NOMO-1 (cell line): Measurements from ENCODE around the gene DCTN2.

Experiments used
- DNase-seq, 2 experiments: peaks; one replicate each; lab custom pipeline; 2025; ENCODE audit not compliant: unreplicated experiment in 2 of 2; lab: John Stamatoyannopoulos, UW

The DCTN2 gene

DNA sequence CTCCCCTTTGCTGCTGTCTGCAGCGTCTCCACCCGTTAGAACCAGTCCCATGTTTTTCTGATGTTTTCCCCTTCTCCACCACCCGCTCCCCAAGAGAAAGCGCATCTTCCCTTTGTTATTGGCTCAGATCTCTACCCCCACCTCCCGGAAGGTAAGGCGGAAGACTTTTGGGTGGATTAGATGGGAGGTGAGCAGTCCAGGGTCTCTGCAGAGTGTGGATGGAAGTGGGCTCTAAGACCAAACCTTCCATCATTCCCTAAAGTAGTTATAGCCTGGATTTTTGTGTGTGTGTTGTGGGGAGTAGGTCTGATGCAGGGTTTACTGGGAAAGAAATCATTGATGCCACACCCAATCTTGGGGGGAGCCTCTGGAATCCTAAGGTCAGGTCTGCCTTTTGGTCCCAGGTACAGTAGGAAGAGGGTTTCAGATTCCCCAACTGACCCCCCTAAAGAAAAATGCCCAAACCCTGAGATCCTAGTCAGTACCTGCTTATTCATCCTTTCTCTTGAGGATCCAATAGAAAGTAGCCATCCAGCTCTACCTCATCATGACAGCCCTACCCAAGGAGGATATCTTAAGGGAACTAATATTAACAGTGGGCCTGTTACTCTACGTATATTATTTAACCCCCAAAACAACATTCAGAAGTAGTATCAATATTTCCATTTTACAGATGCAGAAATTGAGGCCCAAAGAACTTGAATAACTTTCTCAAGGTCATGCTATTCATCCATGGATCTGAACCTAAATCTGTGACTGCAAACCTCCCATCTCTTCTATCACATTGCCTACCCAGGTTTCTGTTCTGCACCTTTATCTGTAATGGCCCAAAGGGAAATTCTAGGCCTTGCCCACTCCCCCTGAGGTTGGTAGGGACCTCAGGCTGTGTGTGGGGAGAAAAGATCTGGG is 3.9 kb upstream of the DCTN2 start:
- no peak for DNase-seq

DNA sequence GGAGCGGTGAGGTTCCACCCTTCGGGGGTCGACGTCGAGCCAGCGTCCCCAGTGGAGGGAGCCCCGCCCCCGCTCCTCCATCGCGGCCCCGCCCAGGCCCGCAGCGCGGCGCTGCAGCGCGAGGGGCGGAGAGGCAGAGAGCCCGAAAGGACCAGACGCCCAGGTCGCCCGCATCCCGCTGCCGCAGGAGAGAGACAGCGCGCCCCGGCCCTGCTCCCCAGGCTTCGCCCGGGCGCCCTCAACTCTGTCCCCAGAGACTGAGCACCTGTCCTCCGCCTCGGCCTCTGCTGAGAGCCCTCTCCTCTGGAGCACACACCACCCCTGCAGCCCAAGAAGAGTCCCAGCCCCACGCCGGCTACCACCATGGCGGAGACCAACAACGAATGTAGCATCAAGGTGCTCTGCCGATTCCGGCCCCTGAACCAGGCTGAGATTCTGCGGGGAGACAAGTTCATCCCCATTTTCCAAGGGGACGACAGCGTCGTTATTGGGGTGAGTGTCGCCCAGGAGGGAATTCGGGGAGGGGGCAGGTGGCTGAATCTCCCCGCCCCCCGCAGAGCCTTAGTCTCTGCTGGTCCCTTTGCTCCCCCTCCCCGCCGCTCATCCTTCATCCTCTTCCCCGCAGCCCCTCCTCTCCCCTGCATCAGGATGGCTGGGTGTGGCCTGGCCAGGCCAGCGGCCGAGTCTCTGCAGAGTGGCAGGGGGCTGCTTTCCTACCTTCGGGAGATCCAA is 3.1 kb upstream of the DCTN2 start, which contains the start of gene KIF5A:
KIF5A (plus strand) TSS at position 136 of the 732 bp plus-strand sequence; CDS start at position 364, 228 bp downstream.
- no peak for DNase-seq

DNA sequence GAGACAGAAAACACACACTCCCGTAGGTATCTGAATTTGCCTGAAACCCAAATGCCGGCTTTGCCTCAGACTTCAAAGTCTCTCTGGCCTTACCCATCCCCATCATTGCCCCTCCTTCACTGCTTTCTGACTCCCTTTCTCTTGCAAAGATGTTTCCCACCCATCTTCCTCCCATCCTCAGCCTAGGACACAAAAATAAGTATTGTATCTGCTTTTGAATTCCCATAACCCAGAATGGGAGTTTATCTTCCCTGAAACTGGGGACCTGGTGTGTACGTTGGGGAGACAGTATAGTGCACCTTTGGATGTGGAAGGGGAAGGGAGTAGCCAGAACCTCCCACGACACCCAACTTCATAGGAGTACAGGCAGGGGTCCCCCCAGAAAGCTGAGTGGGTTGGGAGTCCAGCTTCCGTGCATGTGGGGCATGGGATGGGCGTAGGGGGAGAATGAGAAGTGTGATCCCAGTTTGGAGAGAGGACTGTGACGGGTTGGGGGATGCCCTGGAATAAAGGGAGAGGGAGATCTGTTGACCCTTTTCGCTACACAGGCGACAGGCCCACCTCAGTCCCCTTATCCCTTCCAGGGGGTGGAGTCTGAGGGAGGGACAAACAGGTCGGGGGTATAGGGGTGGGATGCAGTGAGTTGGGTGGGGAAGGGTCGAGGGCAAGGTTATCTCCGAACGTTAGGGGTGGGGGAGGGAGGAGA is 2.4 kb upstream of the DCTN2 start:
- no peak for DNase-seq

DNA sequence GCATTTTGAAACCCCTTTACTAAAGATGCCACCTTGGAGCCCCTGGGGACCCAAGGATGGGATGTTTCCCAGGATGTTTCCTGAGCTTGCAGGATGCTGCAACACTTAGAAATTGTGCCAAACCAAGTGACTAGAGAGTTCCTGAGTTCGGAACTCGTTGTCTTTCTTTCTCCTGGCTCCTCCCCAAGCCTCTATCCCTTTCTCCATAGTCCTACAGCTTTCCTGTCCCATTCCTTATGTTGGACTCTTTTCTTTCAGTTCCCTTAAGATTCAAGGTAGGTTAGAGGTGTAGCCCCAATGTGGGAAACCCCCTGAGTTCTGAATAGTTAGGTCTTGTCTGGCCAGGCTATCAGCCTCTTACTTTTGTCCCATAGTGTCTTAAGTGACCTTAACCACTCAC is 1.5 kb upstream of the DCTN2 start:
- no peak for DNase-seq

DNA sequence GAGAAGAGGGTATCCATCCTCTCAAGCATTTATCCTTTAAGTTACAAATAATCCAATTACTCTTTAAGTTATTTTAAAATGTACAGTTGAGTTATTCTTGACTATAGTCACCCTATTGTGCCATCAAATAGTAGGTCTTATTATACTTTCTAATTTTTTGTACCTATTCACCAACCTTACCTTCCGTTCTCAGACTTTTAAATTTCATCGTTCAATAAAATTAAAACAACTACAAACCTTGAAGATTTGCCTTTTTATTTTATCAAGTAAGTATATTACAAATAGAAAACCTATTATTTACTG is 972 bp upstream of the DCTN2 start:
- DNase-seq, result no peak

DNA sequence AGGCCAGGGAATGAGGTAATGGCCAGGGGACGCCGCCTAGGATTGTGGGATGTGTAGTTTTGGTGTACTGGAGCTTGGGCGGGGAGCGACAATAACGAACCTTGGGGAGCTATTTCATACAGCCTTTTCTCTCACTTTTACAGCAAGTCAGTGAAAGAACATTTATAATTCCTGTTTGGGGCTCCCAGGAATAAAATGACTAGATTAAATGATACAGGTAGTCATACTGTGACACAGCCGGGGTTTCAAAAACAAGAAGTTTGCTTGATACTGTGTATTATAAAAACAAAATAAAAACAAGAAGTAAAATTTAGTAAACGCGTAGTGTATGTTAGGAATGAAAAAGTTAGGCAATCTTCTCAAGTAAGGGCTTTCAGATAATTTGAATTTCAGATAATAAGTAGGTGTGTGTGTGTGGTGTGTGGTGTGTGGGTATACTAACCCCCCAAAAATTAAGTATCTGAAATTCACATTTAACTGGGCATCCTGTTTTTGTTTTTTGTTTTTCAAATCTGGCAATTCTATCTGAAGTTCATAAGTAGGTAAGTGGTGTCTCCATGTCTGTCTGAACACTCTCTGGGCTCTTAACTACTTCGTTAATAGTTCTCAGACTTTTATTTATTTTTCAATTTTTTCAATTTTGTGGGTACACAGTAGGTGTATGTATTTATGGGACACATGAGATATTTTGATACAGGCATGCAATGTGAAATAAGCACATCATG is 458 bp upstream of the DCTN2 start:
- peak in 1 of 2 experiments; percentile 98 for DNase-seq

DNA sequence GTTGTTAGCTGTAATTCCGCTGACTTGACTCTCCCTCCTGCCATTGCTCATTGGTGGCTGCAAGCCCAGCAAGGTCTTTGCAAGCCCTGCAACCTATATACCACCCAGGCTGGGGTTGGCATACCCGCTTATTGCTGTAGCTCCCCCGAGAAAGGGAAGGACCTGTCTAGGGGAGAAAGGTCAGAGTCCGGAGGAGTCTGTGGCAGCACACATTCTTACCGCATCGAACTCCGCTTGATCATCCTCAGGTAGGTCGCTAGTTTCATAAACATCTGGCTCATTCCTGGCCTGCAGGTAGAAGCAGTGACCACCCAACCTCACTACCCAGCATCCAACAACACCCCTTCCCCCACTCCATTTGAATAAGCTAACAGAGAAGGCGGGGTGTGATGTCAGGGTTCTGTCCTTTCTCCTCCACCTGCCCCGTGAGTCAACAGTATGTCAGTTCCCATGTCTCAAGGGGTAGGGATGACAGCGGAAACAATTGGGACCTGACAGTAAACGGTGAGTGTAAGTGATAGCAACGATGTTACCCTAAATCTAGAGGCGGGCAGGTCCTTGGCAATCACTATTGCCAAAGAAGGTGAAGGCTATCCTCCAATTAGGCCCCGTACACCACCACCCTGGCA is 1.1 kb downstream of the DCTN2 start:
- DNase-seq, result peak in 1 of 2 experiments; percentile 41

DNA sequence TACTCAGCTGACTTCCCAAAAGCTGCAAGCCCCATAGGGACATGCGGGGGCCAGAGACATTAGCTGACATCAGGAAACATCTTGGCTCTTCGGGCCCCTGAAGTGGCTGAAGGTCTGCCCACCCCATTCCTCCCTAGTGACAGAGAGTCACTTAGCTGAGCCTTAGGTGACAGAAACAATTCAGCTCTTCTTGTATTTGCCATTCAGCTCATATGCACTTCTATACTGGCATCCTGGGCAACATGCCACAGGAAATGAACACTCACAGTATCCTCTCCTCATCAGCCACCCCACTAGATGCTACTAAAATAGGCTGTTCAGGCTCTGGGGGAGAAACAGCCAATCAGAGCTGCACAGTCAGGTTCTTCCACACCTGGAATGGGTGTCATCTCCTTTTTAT is 3.4 kb downstream of the DCTN2 start:
- no peak for DNase-seq

DNA sequence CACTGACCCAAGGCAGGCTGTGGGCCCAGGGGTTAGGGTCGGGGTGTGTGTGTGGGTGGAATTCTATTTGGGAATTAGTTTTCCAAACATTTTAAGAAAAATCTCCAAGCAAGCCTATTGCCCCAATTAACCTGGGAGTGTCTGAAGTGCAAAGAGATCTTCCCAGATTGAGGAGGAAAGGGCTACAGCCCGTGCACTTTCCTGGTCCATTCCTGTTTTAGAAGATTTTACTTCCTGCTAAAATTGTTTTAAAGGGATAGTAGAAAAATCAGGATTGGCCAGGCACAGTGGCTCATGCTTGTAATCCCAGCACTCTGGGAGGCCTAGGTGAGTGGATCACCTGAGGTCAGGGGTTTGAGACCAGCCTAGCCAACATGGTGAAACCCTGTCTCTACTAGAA is 5.3 kb downstream of the DCTN2 start:
- no peak for DNase-seq

DNA sequence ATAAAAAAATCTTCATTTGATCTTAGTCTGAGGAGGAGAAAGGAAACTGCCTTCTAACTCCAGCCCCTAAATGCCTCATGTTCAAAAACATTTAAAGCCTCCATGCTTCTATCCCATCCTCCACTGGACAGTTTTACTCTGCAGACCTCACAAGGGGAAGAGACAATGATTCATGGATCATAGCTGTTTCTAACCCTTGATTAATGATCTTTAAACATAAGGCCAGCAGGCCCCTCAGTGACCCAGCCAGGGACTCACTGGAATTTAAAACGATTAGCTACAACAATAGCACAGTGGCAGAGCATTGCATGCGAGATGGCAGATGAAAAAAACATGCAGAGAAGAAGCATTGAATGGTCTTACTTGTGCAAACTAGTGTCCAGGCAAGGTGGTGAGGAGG is 6.0 kb downstream of the DCTN2 start:
- DNase-seq, result no peak

DNA sequence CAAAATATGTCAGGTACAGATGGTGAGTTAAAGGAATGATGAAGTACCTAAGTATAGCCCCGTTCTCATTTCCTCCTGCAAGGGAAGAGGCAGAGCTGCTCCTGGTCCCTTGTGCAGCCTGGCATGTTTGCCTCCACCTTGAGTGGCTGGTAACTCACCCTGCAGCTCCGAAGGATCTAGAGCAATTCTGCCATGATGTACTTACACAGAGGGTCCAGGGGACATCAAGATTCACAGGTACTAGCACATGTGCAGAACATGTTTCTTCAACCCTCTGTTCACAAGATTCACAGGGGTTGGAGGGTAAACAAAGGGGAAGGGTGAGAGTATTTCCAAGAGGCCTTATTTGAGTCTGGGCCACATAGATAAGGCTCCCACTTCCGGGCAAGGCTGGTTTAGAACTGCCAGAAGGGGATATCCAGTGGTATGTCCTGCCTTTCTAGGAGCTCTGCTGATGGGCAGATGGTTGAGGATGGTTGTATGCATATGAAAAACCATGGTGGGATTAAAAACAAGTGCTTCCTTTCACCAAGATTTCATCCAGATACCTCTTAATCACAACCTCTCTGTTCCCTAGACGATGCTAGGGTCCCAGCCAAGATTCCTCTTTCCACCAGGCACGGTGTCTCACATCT is 7.7 kb downstream of the DCTN2 start:
- no peak for DNase-seq

DNA sequence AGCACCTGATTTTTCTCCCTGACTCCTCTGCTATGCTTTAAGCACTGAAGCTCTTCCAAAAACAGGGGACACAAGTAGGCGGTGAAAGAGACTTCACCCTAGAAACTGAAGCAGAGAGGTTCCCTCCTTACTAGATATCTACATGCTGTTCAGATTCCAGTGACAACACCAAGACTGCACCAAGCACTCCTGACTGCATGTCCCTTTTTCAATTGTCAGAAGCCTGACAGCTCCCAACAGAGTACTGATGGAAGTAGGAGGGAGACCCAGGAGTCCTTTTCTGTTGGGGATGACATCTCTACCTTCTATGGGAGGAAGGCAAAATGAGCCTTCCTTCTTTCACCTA is 10.4 kb downstream of the DCTN2 start:
- no peak for DNase-seq

DNA sequence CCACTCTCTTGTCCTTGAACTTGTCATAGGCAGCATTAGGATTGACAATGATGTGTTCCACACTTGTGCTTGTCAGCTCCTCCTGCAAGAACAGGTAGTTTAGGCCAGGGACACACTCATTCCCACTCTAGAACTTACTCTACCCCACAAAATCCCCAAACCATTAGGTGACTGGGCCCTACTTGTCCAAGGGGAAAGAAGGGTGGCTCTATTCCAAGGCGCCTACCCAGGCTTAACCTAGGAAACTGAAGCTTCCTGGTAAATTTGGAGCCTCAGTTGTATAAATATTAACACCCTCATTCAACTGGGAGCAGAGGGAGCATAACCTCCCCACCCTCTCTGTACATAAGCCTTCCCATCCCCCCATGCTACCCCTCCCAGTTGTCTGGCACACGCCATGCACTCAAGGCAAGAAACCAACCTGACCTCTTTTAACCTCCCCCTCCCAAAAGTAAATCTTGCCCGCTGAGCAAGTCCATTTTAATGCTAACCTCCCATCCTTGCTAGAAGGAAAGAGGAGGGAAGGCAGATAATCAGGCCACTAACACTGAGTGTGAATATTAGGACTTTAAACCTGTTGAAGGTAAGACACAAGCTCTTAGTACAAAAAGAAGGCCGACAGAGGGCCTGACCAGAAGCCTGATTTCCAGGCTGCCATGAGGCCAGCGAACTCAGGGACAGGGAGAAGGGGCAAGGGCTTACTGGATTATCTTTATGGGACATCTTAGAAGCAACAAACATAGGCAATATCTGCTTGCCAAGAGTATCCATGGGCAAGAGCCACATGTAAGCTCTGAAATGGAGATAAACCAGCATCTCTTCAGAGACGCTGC is 11.0 kb downstream of the DCTN2 start:
- no peak for DNase-seq

DNA sequence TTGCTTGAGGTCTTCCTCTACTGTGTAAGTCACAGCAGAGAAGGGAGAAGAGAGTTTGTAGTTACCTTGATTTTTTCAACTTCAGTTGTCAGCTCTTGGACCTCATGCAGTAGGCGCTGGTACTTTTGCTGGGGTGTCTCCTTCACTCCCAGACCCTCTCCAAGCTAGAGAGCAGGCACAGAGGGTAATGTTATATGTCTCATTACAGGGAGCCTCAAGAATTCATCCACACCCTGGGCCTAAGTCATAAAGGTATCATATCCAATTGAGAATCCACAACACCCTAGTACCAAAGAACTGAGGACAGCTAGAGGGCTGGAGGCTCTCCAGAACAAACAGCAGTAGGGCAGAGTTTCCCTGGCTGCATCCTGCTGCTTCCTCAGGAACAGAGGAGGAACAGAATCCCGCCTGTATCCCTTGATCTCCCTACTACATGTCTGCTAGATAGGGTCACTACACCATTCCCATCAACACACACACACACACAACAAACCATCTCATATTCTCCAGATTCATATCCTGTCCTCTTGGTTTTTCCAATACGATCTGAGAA is 11.9 kb downstream of the DCTN2 start:
- DNase-seq, result no peak

DNA sequence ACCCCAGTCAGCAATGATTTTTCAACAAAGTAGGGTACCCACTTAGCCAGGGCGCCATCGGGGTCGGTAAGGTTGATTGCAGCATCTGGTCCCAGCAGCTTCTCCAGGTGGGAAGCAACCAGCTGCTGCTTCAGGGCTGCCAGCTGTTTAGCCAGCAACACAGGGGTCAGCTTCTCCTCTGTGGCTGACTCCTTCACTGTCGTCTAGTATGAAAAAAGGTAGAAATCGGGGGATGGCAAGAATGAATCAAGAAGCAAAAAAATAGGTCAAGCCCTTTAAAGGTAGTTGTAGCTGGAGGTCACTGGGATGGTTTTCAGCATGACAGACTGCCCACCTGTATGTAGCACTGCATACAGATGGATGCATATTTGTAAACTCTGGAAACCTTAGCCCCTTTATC is 12.7 kb downstream of the DCTN2 start:
- DNase-seq, result no peak

DNA sequence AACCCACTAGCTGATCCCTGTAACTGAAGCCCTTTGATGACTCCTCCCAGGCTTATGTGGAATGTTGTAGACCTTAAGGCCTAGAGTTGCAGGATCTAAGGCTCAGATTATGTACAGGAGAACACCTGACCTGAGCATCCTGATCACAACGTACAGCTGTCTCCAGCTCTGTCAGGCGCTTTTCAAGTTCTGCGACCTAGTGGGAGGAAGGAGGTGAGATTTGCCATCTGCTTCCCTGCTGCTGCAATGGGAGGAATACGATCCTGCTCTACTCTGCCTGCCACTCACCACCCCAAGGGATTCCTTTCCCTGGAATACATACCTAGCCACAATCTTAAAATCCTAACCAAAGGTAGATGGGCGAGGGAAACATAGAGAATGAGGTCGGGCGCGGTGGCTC is 13.9 kb downstream of the DCTN2 start:
- no peak for DNase-seq

DNA sequence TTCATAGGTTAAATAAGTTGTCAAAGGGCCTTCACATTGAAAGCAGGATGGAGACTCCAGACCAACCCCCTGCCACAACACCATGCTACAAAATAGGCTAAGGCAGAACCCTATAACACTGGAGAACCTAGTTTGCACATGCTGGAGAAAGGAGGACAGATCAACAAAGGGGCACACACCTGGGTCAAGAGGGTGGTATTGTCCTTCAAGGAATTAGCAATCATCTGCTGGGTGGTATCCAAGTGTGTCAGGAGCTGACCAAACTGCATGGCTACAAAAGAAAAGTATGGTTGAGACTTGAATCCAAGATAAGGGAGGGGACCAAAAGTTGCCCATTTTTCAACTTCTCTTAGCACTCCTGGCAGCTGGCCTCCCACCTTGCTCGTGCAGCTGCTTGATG is 15.2 kb downstream of the DCTN2 start:
- no peak for DNase-seq

DNA sequence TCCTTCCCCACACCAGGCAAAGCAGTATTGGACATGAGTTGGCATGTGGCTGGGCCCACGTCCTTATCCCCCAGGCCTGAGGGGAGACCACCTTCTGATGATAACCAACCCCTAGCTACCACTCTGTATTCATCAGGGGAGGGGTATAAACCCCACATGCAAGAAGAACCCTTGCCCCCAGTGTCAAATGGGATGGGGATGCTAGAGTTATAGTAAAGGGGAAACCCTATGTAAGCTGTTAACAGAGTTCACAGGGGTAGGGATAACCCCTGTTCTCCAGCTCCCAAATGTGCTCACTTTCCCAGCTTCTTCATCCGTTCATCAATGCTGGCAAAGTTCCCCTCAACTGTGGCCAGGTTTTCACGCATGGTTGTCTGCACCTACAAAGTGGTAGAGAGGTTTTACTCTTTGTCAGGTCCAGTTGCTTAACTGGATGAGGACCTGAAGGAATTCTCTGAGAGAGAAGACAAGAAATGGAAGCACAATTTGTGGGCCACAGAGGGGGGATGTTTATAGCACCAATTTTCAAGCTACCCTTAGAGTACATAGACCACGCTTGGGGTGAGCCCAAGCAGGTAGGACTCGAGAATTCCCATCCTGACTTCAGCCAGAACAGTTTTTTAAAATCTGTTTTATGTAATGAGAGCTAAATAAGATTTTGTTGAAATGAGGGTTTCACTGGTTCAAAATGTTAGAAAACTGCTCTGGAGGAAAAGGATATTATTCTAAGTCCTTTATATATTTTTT is 16.4 kb downstream of the DCTN2 start:
- DNase-seq, result no peak
